Lung (tissue), 12 donors: ENCODE measurements around the gene PKD1. TPM values are rescaled to one million over a fixed set of nuclear protein-coding genes. Genes with fewer than 3 reads are reported as not detected.

Experiments
- ATAC-seq: fragments of 200-7000 bp; cut with Tn5 transposase; one replicate; pipeline ENCODE4 v1.9.1; 2020; ENCODE audit warnings: moderate number of reproducible peaks; ENCODE audit not compliant: insufficient read depth, low FRiP score
- DNase-seq, 3 donors: peaks; one replicate each; pipeline ENCODE4 v3.0.0-alpha.2; 2013 to 2017
- H3K27ac ChIP-seq, 2 donors: one replicate each; pipeline ENCODE4 v1.5.1; 2013; ENCODE audit warnings: mild to moderate bottlenecking in 2 of 2, moderate library complexity in 2 of 2, control low read depth in 1 of 2, inconsistent platforms in 1 of 2, low read depth in 1 of 2, low read length in 1 of 2
- H3K27me3 ChIP-seq, 3 donors: one replicate each; pipeline ENCODE4 v1.5.1; 2013; ENCODE audit warnings: low read length in 2 of 3; ENCODE audit not compliant: control insufficient read depth in 3 of 3, insufficient read depth in 3 of 3
- H3K36me3 ChIP-seq, 4 donors: one replicate each; pipeline ENCODE4 v1.5.1; 2013; ENCODE audit warnings: low read length in 4 of 4, mild to moderate bottlenecking in 1 of 4, moderate library complexity in 1 of 4; ENCODE audit not compliant: control insufficient read depth in 4 of 4, insufficient read depth in 4 of 4
- H3K4me1 ChIP-seq, 5 donors: one replicate each; pipeline ENCODE4 v1.5.1; 2013; ENCODE audit warnings: low read length in 5 of 5, mild to moderate bottlenecking in 2 of 5, moderate library complexity in 1 of 5; ENCODE audit not compliant: control insufficient read depth in 5 of 5, insufficient read depth in 5 of 5
- H3K4me3 ChIP-seq: one replicate; pipeline ENCODE4 v1.5.1; 2013; ENCODE audit warnings: mild to moderate bottlenecking, control low read depth, moderate library complexity
- H3K9ac ChIP-seq, 2 donors: one replicate each; pipeline ENCODE4 v1.5.1; 2013; ENCODE audit warnings: low read length in 2 of 2, control low read depth in 1 of 2; ENCODE audit not compliant: insufficient read depth in 1 of 2
- H3K9me3 ChIP-seq, 4 donors: one replicate each; pipeline ENCODE4 v1.5.1; 2013; ENCODE audit warnings: low read length in 3 of 4, mild to moderate bottlenecking in 1 of 4, moderate library complexity in 1 of 4; ENCODE audit not compliant: control insufficient read depth in 4 of 4, insufficient read depth in 3 of 4
- WGBS, 2 donors: extraction: QIAGEN DNeasy Blood & Tissue Kit; methylation state at CpG; one replicate each; pipeline ENCODE4 v1.1.7; 2013; 5-methylcytosine and 5-hydroxymethylcytosine counted together
- polyA plus RNA-seq, 2 donors: library from polyadenylated mRNA; stranded (reverse); fragments of 200-250 nt; gene quantifications; one replicate each; pipeline ENCODE4 v1.2.1, GENCODE V29; 2013
- total RNA-seq, 2 donors: library from RNA; depleted of rRNA in 1 of 2; stranded (reverse); fragments of >200 nt in 1 of 2; gene quantifications; one replicate each; pipeline ENCODE4 v1.2.1, GENCODE V29; 2014 to 2021
- TF ChIP-seq, protein P1 (sequence below): IDR thresholded peaks from 2 replicates; pipeline ENCODE4 v1.5.1; 2012; ENCODE audit warnings: mild to moderate bottlenecking; ENCODE audit errors: control extremely low read depth, extremely low read depth
- donor health status: control.
- donor health status: control.
- donor health status: Bipolar disorder and iron deficiency.
- donor health status: healthy.
- donor health status: DM: yes; HTN: yes; CAD: no.

The PKD1 gene
- total and polyA plus RNA-seq, 4 donors, result 39.1 to 128 (median 64.6) TPM

DNA sequence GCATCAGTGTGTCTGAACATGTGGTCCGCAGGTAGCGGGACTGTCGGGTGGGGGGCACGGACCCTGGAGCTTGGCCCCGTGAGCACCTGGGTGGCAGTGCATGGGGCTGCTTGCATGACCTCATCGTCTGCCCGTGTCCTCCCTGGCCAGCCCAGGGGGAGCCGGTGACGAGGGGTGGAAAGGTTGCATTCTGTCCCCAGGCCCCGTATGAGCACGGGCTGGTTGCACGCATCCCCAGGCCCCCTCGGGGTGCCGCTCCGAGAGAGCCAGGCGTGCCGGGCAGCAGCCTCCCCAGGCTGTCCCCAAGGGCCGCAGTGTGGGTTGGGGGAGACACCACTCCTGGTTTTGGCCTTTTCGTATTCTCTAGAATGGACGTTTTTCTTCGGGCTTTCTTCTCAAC, 58.0 kb downstream of the PKD1 start:
- no peaks in the 10 kb centered on the region for H3K9me3 ChIP-seq
- ATAC-seq (no peak), DNase-seq (no peak)
- no peak overlapping the region for H3K9ac ChIP-seq
- H3K27me3 ChIP-seq, result no peaks in the 10 kb centered on the region
- H3K4me3 ChIP-seq, result no peak overlapping the region
- peaks cover 0 to 84% (median 16%) of the 10 kb centered on the region in 4 donors for H3K36me3 ChIP-seq
- peaks cover 0 to 21% (median 9%) of the 10 kb centered on the region in 5 donors for H3K4me1 ChIP-seq
- H3K27ac ChIP-seq, result no peak overlapping the region
- WGBS, 2 donors, result 96 to 98% methylated on average over 21 of the region's 21 CpGs
- TF ChIP-seq, protein P1, sequence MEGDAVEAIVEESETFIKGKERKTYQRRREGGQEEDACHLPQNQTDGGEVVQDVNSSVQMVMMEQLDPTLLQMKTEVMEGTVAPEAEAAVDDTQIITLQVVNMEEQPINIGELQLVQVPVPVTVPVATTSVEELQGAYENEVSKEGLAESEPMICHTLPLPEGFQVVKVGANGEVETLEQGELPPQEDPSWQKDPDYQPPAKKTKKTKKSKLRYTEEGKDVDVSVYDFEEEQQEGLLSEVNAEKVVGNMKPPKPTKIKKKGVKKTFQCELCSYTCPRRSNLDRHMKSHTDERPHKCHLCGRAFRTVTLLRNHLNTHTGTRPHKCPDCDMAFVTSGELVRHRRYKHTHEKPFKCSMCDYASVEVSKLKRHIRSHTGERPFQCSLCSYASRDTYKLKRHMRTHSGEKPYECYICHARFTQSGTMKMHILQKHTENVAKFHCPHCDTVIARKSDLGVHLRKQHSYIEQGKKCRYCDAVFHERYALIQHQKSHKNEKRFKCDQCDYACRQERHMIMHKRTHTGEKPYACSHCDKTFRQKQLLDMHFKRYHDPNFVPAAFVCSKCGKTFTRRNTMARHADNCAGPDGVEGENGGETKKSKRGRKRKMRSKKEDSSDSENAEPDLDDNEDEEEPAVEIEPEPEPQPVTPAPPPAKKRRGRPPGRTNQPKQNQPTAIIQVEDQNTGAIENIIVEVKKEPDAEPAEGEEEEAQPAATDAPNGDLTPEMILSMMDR, result no peak

DNA sequence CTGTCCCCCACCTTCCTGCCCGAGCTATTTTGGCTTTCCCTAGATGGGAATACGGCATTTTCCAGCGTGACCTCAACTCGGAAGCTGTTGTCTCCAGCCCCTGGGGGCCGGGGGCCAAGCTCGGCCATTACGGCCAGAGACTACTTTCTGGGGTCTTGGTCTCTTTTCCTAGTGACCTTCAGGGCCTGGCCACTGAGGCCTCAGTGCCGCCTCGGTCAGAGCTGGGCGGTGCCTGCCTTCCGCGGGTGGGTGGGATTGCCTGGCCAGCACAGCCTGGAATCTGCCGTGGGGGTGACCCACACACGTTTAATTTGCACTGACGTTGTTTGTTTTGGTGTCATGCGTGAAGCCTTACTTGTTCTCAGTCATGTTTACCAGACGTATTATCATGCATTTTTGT, 58.7 kb downstream of the PKD1 start:
- Histone ChIP-seq H3K36me3 (peaks cover 0 to 85% (median 17%) of the 10 kb centered on the region in 4 donors), H3K4me3 (no peak overlapping the region), H3K9me3 (no peaks in the 10 kb centered on the region), H3K4me1 (peaks cover 0 to 14% (median 6%) of the 10 kb centered on the region in 5 donors), H3K27me3 (no peaks in the 10 kb centered on the region), H3K27ac (no peak overlapping the region), H3K9ac (no peak overlapping the region)
- ATAC-seq (no peak), DNase-seq (no peak)
- TF ChIP-seq, protein P1, result no peak
- WGBS, 2 donors, result 94 to 96% methylated on average over 17 of the region's 17 CpGs

DNA sequence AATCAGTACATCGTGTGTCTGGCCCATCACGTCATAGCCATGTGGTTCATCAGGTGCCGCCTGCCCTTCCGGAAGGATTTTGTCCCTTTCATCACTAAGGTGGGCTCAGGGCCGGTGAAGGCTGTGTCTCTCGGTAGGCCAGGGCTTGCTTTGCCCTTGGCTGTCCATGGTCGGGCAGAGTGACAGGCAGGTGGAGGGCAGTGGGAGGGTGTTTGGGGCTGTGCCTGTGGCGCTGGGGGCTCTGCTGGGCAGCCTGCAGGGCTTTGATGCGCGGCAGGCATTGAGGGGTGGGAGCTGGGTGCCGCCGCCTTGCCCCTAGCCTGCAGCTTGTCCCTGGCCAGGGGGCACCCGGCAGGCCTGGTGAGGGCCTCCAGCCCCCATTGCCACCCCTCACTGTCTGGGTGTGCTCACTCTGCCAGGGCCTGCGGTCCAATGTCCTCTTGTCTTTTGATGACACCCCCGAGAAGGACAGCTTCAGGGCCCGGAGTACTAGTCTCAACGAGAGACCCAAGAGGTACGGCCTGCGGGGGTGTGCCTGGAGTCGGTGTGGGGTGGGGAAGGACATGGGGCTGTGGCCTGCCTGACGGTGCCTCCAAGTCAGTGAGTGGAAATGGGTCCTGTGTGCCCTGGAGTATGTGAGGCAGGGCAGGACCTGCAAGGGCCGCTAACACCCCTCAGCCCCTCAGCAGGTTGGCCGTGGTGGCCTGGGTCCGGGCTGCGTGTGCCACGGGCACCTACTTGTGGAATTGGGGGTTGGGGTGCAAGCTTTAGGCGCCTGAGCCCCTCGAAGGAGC, 59.4 kb downstream of the PKD1 start:
- no peak for ATAC-seq
- Histone ChIP-seq H3K9me3 (no peaks in the 10 kb centered on the region), H3K36me3 (peaks cover 0 to 84% (median 18%) of the 10 kb centered on the region in 4 donors), H3K4me3 (no peak overlapping the region), H3K4me1 (peaks cover 0 to 7% (median 0%) of the 10 kb centered on the region in 5 donors), H3K9ac (no peak overlapping the region), H3K27me3 (no peaks in the 10 kb centered on the region), H3K27ac (no peak overlapping the region)
- TF ChIP-seq, protein P1, result no peak
- DNase-seq, result no peak
- WGBS, 2 donors, result 94% methylated on average over 27 to 28 of the region's 28 CpGs
